Osteoblast (primary cell): ENCODE measurements around the gene PTP4A2. TPM values are rescaled to one million over a fixed set of nuclear protein-coding genes. Genes with fewer than 3 reads are reported as not detected.
A peak's percentile ranks its signal among the peaks of the same experiment; 100 is the strongest.
"Not testable (repeated sequence)": the region's sequence is repeated elsewhere in the genome, so short reads cannot be mapped to it uniquely, and the experiment has no call there.

Source experiments
- DNase-seq: peaks from one replicate; pipeline ENCODE4 v3.0.0; 2011; ENCODE audit warnings: low spot score, mixed read lengths; ENCODE audit not compliant: insufficient read length; ENCODE audit errors: missing footprints
- H2AFZ ChIP-seq: 2 replicates; pipeline ENCODE4 v1.6.0; 2011; ENCODE audit warnings: mild to moderate bottlenecking, low read length
- H3K27ac ChIP-seq: 2 replicates; pipeline ENCODE4 v1.5.1; 2011; ENCODE audit warnings: mild to moderate bottlenecking, low read depth, low read length, moderate library complexity
- H3K27me3 ChIP-seq: 2 replicates; pipeline ENCODE4 v1.6.0; 2012; ENCODE audit warnings: mild to moderate bottlenecking, control low read depth, inconsistent platforms, low read length, moderate library complexity; ENCODE audit not compliant: insufficient read depth
- H3K36me3 ChIP-seq: 2 replicates; pipeline ENCODE4 v1.5.1; 2011; ENCODE audit warnings: mild to moderate bottlenecking, low read length, control low read depth, moderate library complexity; ENCODE audit not compliant: insufficient read depth
- H3K4me1 ChIP-seq: 2 replicates; pipeline ENCODE4 v1.5.1; 2011; ENCODE audit warnings: mild to moderate bottlenecking, low read length, control low read depth, moderate library complexity; ENCODE audit not compliant: insufficient read depth
- H3K4me2 ChIP-seq: 2 replicates; pipeline ENCODE4 v1.6.0; 2011; ENCODE audit warnings: mild to moderate bottlenecking, low read length; ENCODE audit not compliant: insufficient read depth
- H3K4me3 ChIP-seq: fragments of 200-600 bp; sonication (generic); 3 replicates; pipeline ENCODE4 v1.5.1; 2012; ENCODE audit warnings: mild to moderate bottlenecking, low read length, inconsistent platforms; ENCODE audit not compliant: insufficient read depth
- H3K79me2 ChIP-seq: 2 replicates; pipeline ENCODE4 v1.6.0; 2012; ENCODE audit warnings: mild to moderate bottlenecking, low read length, control low read depth, inconsistent platforms; ENCODE audit not compliant: insufficient read depth
- H3K9me3 ChIP-seq: 2 replicates; pipeline ENCODE4 v1.5.1; 2011; ENCODE audit warnings: low read depth, low read length, control low read depth
- H4K20me1 ChIP-seq: 2 replicates; pipeline ENCODE4 v1.6.0; 2012; ENCODE audit warnings: mild to moderate bottlenecking, low read length, control low read depth; ENCODE audit not compliant: insufficient read depth
- CTCF ChIP-seq: IDR thresholded peaks from 2 replicates; pipeline ENCODE4 v1.5.1; 2011; ENCODE audit warnings: mild to moderate bottlenecking, low read depth, low read length, moderate library complexity; ENCODE audit errors: extremely low read depth
- total RNA-seq: library from RNA; depleted of rRNA; stranded (reverse); fragments of >200 nt; gene quantifications from 2 replicates; pipeline ENCODE4 v1.2.3, GENCODE V29; 2012

PTP4A2 gene
- total RNA-seq, 1 donor = 539 TPM

- H3K4me3 ChIP-seq = no peak overlapping the region
- no peaks in the 10 kb centered on the region for H3K9me3 ChIP-seq
- TF ChIP-seq CTCF = no peak
- DNase-seq = peak; percentile 13
- H3K4me1 ChIP-seq = peaks cover 32% of the 10 kb centered on the region
- no peaks in the 10 kb centered on the region for H3K79me2 ChIP-seq
- no peaks in the 10 kb centered on the region for H3K27me3 ChIP-seq
- H3K27ac ChIP-seq = no peak overlapping the region
- H3K36me3 ChIP-seq = no peaks in the 10 kb centered on the region
- no peak overlapping the region for H2AFZ ChIP-seq
- H4K20me1 ChIP-seq = no peaks in the 10 kb centered on the region
- no peak overlapping the region for H3K4me2 ChIP-seq
Observed at GRCh38 chr1:31949862-31950261, 11.7 kb upstream of the PTP4A2 start.

GRCh38 chr1:31945677-31946076 lies 7.5 kb upstream of the PTP4A2 start:
- H3K4me1 ChIP-seq = peaks cover 30% of the 10 kb centered on the region
- H3K36me3 ChIP-seq, H2AFZ ChIP-seq, H4K20me1 ChIP-seq, H3K9me3 ChIP-seq, H3K79me2 ChIP-seq, H3K27me3 ChIP-seq, DNase-seq, H3K4me3 ChIP-seq, H3K4me2 ChIP-seq: not testable (repeated sequence)
- peak overlapping the region; percentile 95 for H3K27ac ChIP-seq

- H2AFZ ChIP-seq = peak overlapping the region; percentile 82
- H3K79me2 ChIP-seq = no peaks in the 10 kb centered on the region
- no peaks in the 10 kb centered on the region for H3K36me3 ChIP-seq
- no peaks in the 10 kb centered on the region for H4K20me1 ChIP-seq
- peak overlapping the region; percentile 69 for H3K4me3 ChIP-seq
- peaks cover 39% of the 10 kb centered on the region for H3K4me1 ChIP-seq
- DNase-seq = peak; percentile 97
- TF ChIP-seq CTCF = no peak
- H3K27me3 ChIP-seq = no peaks in the 10 kb centered on the region
- H3K4me2 ChIP-seq = peak overlapping the region; percentile 83
- H3K27ac ChIP-seq = peak overlapping the region; percentile 95
- no peaks in the 10 kb centered on the region for H3K9me3 ChIP-seq
Observed at GRCh38 chr1:31944205-31945089, 6.3 kb upstream of the PTP4A2 start.

GRCh38 chr1:31943546-31944184 lies 5.5 kb upstream of the PTP4A2 start:
- Histone ChIP-seq H3K27me3 (no peaks in the 10 kb centered on the region), H3K27ac (peak overlapping the region; percentile 95), H3K79me2 (no peaks in the 10 kb centered on the region), H3K36me3 (no peaks in the 10 kb centered on the region), H3K4me2 (peak overlapping the region; percentile 83), H3K4me3 (peak overlapping the region; percentile 69), H4K20me1 (no peaks in the 10 kb centered on the region), H3K9me3 (no peaks in the 10 kb centered on the region), H3K4me1 (peaks cover 44% of the 10 kb centered on the region), H2AFZ (peak overlapping the region; percentile 82)
- DNase-seq = peak; percentile 49
- no peak for TF ChIP-seq CTCF

GRCh38 chr1:31942061-31942460 lies 3.9 kb upstream of the PTP4A2 start:
- Histone ChIP-seq H3K4me1 (peaks cover 38% of the 10 kb centered on the region), H2AFZ (peak overlapping the region; percentile 54), H3K79me2 (peaks cover 10% of the 10 kb centered on the region)
- H3K27ac ChIP-seq, DNase-seq, H3K9me3 ChIP-seq, H4K20me1 ChIP-seq, H3K4me2 ChIP-seq, H3K4me3 ChIP-seq, H3K27me3 ChIP-seq, H3K36me3 ChIP-seq: not testable (repeated sequence)
